H1 (cell line): ENCODE measurements around the gene SLC2A4. TPM values are rescaled to one million over a fixed set of nuclear protein-coding genes. Genes with fewer than 3 reads are reported as not detected.

Experiments
- CTCF ChIA-PET: fragments of 300-600 bp; sonication (Branson Sonifier 250); formaldehyde crosslinking; loops from one replicate; lab custom pipeline; 2021; ENCODE audit not compliant: partially characterized antibody; lab: Charles Lee
- POLR2A ChIA-PET: fragments of 300-600 bp; sonication (Branson Sonifier 250); formaldehyde crosslinking; loops from one replicate; lab custom pipeline; 2021; ENCODE audit warnings: inconsistent platforms; ENCODE audit not compliant: partially characterized antibody; lab: Charles Lee
- DNase-seq, 2 experiments: peaks; one replicate each; pipeline versions ENCODE4 v3.0.0 to v3.0.0-alpha.2; 2010 to 2022; ENCODE audit warnings: low spot score in 2 of 2, low read depth in 1 of 2, mixed read lengths in 1 of 2
- FAIRE-seq: peaks from 2 replicates; lab custom pipeline; 2011; peaks lifted over from hg19 to GRCh38; lab: Jason Lieb, UNC
- H2AFZ ChIP-seq: 2 replicates; pipeline ENCODE4 v1.8.1; 2012; ENCODE audit warnings: low read length, inconsistent platforms
- H2AK5ac ChIP-seq: 2 replicates; pipeline ENCODE4 v1.6.1; 2013; ENCODE audit warnings: low read depth, low read length
- H2BK120ac ChIP-seq: replicated peaks from 2 replicates; pipeline ENCODE3; 2013; ENCODE audit warnings: low read depth, low read length, inconsistent platforms
- H2BK12ac ChIP-seq: 2 replicates; pipeline ENCODE4 v1.6.1; 2013; ENCODE audit warnings: low read depth, low read length
- H2BK15ac ChIP-seq: 2 replicates; pipeline ENCODE4 v1.6.1; 2013; ENCODE audit warnings: low read length
- H2BK20ac ChIP-seq: 2 replicates; pipeline ENCODE4 v1.6.1; 2013; ENCODE audit warnings: low read length
- H2BK5ac ChIP-seq: 2 replicates; pipeline ENCODE4 v1.6.1; 2013; ENCODE audit warnings: low read depth, low read length
- H3K14ac ChIP-seq: 2 replicates; pipeline ENCODE4 v1.6.1; 2013; ENCODE audit warnings: inconsistent platforms; ENCODE audit not compliant: insufficient read length
- H3K18ac ChIP-seq: 2 replicates; pipeline ENCODE4 v1.6.1; 2013; ENCODE audit warnings: low read length; ENCODE audit errors: extremely low read depth
- H3K23ac ChIP-seq: 2 replicates; pipeline ENCODE4 v1.6.1; 2013; ENCODE audit warnings: inconsistent platforms; ENCODE audit not compliant: insufficient read length
- H3K23me2 ChIP-seq: 2 replicates; pipeline ENCODE4 v1.6.1; 2013; ENCODE audit warnings: low read depth, low read length
- H3K27ac ChIP-seq: 2 replicates; pipeline ENCODE4 v1.6.1; 2011; ENCODE audit warnings: low read depth, low read length, inconsistent platforms
- H3K27me3 ChIP-seq, 4 experiments: replicated peaks in 1 of 4; 1 replicate in 1 of 4; 2 replicates in 3 of 4; pipeline versions ENCODE4 v1.6.1 to v1.8.1; 2011 to 2013; ENCODE audit warnings: low read length in 3 of 4, mild to moderate bottlenecking in 3 of 4, inconsistent platforms in 2 of 4, mixed read lengths in 2 of 4, moderate library complexity in 1 of 4; ENCODE audit not compliant: control insufficient read depth in 3 of 4, insufficient read depth in 3 of 4; ENCODE audit errors: extremely low read depth in 1 of 4
- H3K36me3 ChIP-seq, 4 experiments: 2 replicates each; pipeline versions ENCODE4 v1.6.1 to v1.8.1; 2011 to 2013; ENCODE audit warnings: mild to moderate bottlenecking in 4 of 4, low read length in 3 of 4, moderate library complexity in 2 of 4, control low read depth in 1 of 4, inconsistent platforms in 1 of 4; ENCODE audit not compliant: insufficient read depth in 4 of 4, control insufficient read depth in 2 of 4
- H3K4ac ChIP-seq: replicated peaks from 2 replicates; pipeline ENCODE3; 2013; ENCODE audit warnings: low read length, low read depth, mixed read lengths, inconsistent platforms; ENCODE audit not compliant: insufficient read length
- H3K4me1 ChIP-seq, 4 experiments: replicated peaks in 1 of 4; 1 replicate in 1 of 4; 2 replicates in 3 of 4; pipeline versions ENCODE4 v1.6.1 to v1.8.1; 2011 to 2013; ENCODE audit warnings: low read length in 3 of 4, inconsistent platforms in 2 of 4, mixed read lengths in 1 of 4; ENCODE audit not compliant: insufficient read depth in 4 of 4, control insufficient read depth in 3 of 4
- H3K4me2 ChIP-seq, 2 experiments: 2 replicates each; pipeline versions ENCODE4 v1.6.1 to v1.8.1; 2011 to 2013; ENCODE audit warnings: low read depth in 2 of 2, low read length in 2 of 2, control low read depth in 1 of 2, inconsistent platforms in 1 of 2, mild to moderate bottlenecking in 1 of 2; ENCODE audit not compliant: insufficient read depth in 1 of 2
- H3K4me3 ChIP-seq, 4 experiments: fragments of 200-600, 300-600 bp in 1 of 4; sonication (generic), shearing (Covaris generic), sonication (Bioruptor Twin) in 1 of 4; 2 replicates each; pipeline versions ENCODE4 v1.5.1 to v1.8.1; 2011 to 2016; ENCODE audit warnings: low read length in 4 of 4, low read depth in 3 of 4, control low read depth in 2 of 4, inconsistent platforms in 2 of 4, mild to moderate bottlenecking in 2 of 4, mixed read lengths in 1 of 4, moderate library complexity in 1 of 4; ENCODE audit not compliant: insufficient read depth in 2 of 4; ENCODE audit errors: extremely low read depth in 1 of 4
- H3K56ac ChIP-seq: replicated peaks from 2 replicates; pipeline ENCODE3; 2013; ENCODE audit warnings: low read depth, mild to moderate bottlenecking, mixed read lengths, low read length, inconsistent platforms; ENCODE audit not compliant: insufficient read length
- H3K79me1 ChIP-seq: 2 replicates; pipeline ENCODE4 v1.6.1; 2013; ENCODE audit warnings: low read depth, low read length, control low read depth
- H3K79me2 ChIP-seq, 2 experiments: 2 replicates each; pipeline versions ENCODE4 v1.6.1 to v1.8.1; 2012 to 2013; ENCODE audit warnings: low read length in 2 of 2, mild to moderate bottlenecking in 2 of 2, inconsistent platforms in 1 of 2; ENCODE audit not compliant: insufficient read depth in 2 of 2, control insufficient read depth in 1 of 2
- H3K9ac ChIP-seq, 4 experiments: replicated peaks in 1 of 4; 1 replicate in 1 of 4; 2 replicates in 3 of 4; pipeline versions ENCODE4 v1.6.1 to v1.8.1; 2011 to 2013; ENCODE audit warnings: low read depth in 3 of 4, low read length in 3 of 4, control low read depth in 2 of 4, mild to moderate bottlenecking in 2 of 4, moderate library complexity in 2 of 4, inconsistent platforms in 1 of 4; ENCODE audit errors: extremely low read depth in 1 of 4
- H3K9me3 ChIP-seq, 2 experiments: 2 replicates each; pipeline versions ENCODE4 v1.6.1 to v1.8.1; 2012 to 2013; ENCODE audit warnings: mild to moderate bottlenecking in 2 of 2, moderate library complexity in 2 of 2, control low read depth in 1 of 2, inconsistent platforms in 1 of 2, low read depth in 1 of 2, low read length in 1 of 2, mixed read lengths in 1 of 2; ENCODE audit not compliant: insufficient read depth in 2 of 2
- H4K20me1 ChIP-seq, 2 experiments: replicated peaks in 1 of 2; 2 replicates each; pipeline versions ENCODE3 to v1.8.1; 2011 to 2013; ENCODE audit warnings: inconsistent platforms in 2 of 2, low read length in 2 of 2, mild to moderate bottlenecking in 1 of 2; ENCODE audit not compliant: insufficient read depth in 2 of 2, control insufficient read depth in 1 of 2
- H4K5ac ChIP-seq: 2 replicates; pipeline ENCODE4 v1.6.1; 2013; ENCODE audit warnings: low read length, low read depth, mixed read lengths, inconsistent platforms; ENCODE audit not compliant: insufficient read length
- H4K8ac ChIP-seq: 2 replicates; pipeline ENCODE4 v1.8.0; 2013; ENCODE audit warnings: mild to moderate bottlenecking, moderate library complexity, low read length, inconsistent platforms; ENCODE audit not compliant: insufficient read depth; ENCODE audit errors: extremely low read depth
- H4K91ac ChIP-seq: replicated peaks from 2 replicates; pipeline ENCODE3; 2013; ENCODE audit warnings: low read length, mixed read lengths, inconsistent platforms; ENCODE audit not compliant: insufficient read length
- POLR2AphosphoS5 ChIP-seq: IDR thresholded peaks from 2 replicates; pipeline ENCODE4 v1.6.1; 2011; ENCODE audit warnings: low read depth, low read length
- TAF7 ChIP-seq: optimal IDR thresholded peaks from 2 replicates; pipeline ENCODE3; 2011; ENCODE audit warnings: low read depth, mild to moderate bottlenecking, inconsistent platforms, low read length, moderate library complexity, borderline replicate concordance
- WGBS, 2 experiments: shearing (Covaris generic) in 1 of 2; methylation state at CpG; one replicate each; pipeline versions ENCODE4 v1.1.6 to v1.1.7; 2013 to 2015; ENCODE audit warnings: low lambda C conversion rate in 2 of 2, mixed read lengths in 2 of 2, inconsistent platforms in 1 of 2, low coverage in 1 of 2, missing lambda C conversion rate in 1 of 2; ENCODE audit not compliant: insufficient replicate concordance in 2 of 2, insufficient coverage in 1 of 2, insufficient read length in 1 of 2; ENCODE audit errors: extremely low coverage in 1 of 2, missing lambda C conversion rate in 1 of 2; 5-methylcytosine and 5-hydroxymethylcytosine counted together
- polyA plus RNA-seq, 7 experiments: library from polyadenylated mRNA; depleted of rRNA in 3 of 7; stranded (reverse) in 5 of 7; unstranded in 2 of 7; fragments of >200 nt in 5 of 7; fragments of 200-250 nt in 2 of 7; gene quantifications; 1 replicate in 5 of 7; 2 replicates in 1 of 7; 4 replicates in 1 of 7; pipeline versions ENCODE4 v1.2.1 to v1.2.3, GENCODE V29; 2011 to 2013; ENCODE audit warnings: missing spikeins in 2 of 7, mixed read lengths in 2 of 7
- total RNA-seq: library from RNA; stranded (reverse); fragmentation: NEBNext Ultra II Directional; extraction: Animal tissue kit (Norgen Biotek cat#: 25700); gene quantifications from 2 replicates; pipeline ENCODE4 v1.2.1, GENCODE V29; 2021

The SLC2A4 gene
- total and polyA plus RNA-seq, 2 of the 8 experiments (the other 6 are each of a cell fraction or from before 2014, with no cell fraction given): 5.7 to 6.9 TPM

DNA sequence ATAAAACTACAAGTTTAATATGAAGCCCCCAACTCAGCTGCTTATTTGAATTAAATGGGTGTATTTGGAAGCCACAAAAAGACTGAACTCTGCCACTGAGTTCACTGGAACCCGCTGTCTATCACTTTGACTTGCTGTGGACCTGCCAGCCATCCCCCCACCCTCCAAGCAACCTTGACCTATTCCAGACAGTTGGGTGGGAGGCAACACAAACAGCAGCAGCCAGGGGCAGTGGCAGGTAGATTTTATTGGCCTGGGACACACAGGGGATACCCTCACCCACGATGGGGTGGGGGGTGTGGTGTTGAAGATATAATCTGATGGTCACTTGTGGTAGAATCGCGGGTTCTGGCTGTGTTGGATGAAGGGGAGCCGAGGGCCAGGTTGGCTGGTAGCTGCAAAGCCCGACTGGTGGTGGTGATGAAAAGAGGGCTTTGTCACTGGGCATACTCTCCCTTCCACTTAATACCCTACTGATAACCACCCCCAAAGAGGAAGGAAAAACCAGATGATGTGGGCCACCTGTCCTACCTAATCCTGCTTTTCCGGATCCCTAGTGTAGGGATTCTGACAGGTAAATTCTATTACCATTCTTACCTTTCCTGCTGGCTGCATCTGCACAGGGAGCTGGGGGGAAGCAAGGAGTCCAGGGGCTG is 31.0 kb downstream of the SLC2A4 start:
- POLR2A ChIA-PET: interaction anchor here (0.8 to 11.3 kb wide), 32 partner anchors 8 to 291 kb away, joined by 3 to 223 read pairs (median 8); partner anchors contain the start of genes ACADVL, ACAP1, CD68 and CLDN7
- no peak for DNase-seq

More for the DNA sequence above, 31.0 kb downstream of the SLC2A4 start:
- Histone ChIP-seq H2BK15ac (no peak overlapping the region), H2BK20ac (no peak overlapping the region), H3K56ac (no peak overlapping the region), H3K27ac (no peak overlapping the region), H3K4me2 (peak overlapping the region in 1 of 2 experiments; percentile 67; a peak in 1 of 4 replicates), H2AK5ac (no peak overlapping the region), H3K36me3 (peaks cover 27 to 51% (median 36%) of the 10 kb centered on the region in 4 experiments), H3K9ac (no peak overlapping the region), H3K79me1 (peaks cover 12% of the 10 kb centered on the region), H2BK12ac (no peak overlapping the region), H4K5ac (no peak overlapping the region), H4K91ac (no peak overlapping the region), H2BK120ac (no peak overlapping the region), H2AFZ (no peak overlapping the region), H3K27me3 (no peaks in the 10 kb centered on the region), H2BK5ac (no peak overlapping the region), H3K23me2 (peaks cover 10% of the 10 kb centered on the region), H3K4me1 (peaks cover 0 to 16% (median 8%) of the 10 kb centered on the region in 4 experiments; a peak in 5 of 7 replicates), H4K20me1 (peaks cover 21 to 28% of the 10 kb centered on the region in 2 experiments), H3K18ac (no peak overlapping the region), H4K8ac (no peak overlapping the region), H3K79me2 (peaks cover 17 to 43% of the 10 kb centered on the region in 2 experiments), H3K14ac (no peak overlapping the region), H3K4me3 (no peak overlapping the region), H3K23ac (no peak overlapping the region), H3K9me3 (no peaks in the 10 kb centered on the region), H3K4ac (no peak overlapping the region)
- 90% methylated on average over 7 of the region's 7 CpGs; no CpG with 5 or more reads in 1 of the 2 experiments for WGBS, 2 experiments
- CTCF ChIA-PET: interaction anchor here (0.7 to 3.3 kb wide), 23 partner anchors 10 to 254 kb away, joined by 3 to 17 read pairs (median 4); partner anchors contain the start of genes ACADVL, ACAP1, DLG4 and GABARAP
- no peak for FAIRE-seq
- TF ChIP-seq TAF7 (no peak), POLR2AphosphoS5 (peak; percentile 78; the same call in 1 of the 2 replicates)
